ENCODE data around the gene PLCB3. TPM values are rescaled to one million over a fixed set of nuclear protein-coding genes. Genes with fewer than 3 reads are reported as not detected.

The PLCB3 gene
- total and polyA plus RNA-seq, 2 of the 13 experiments (the other 11 are each of a cell fraction or from before 2014, with no cell fraction given): 7.5 to 13.8 TPM

DNA sequence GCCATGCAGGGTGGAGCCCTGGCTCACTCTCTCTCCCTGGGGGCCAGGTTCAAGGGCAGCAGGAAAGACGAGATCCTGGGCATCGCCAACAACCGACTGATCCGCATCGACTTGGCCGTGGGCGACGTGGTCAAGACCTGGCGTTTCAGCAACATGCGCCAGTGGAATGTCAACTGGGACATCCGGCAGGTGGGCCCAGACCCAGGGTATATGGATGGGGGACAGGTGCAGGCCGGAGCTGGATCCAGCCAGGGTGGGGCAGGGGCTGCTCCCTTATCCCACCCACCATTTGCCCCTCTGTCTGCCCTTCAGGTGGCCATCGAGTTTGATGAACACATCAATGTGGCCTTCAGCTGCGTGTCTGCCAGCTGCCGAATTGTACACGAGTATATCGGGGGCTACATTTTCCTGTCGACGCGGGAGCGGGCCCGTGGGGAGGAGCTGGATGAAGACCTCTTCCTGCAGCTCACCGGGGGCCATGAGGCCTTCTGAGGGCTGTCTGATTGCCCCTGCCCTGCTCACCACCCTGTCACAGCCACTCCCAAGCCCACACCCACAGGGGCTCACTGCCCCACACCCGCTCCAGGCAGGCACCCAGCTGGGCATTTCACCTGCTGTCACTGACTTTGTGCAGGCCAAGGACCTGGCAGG, 28.2 kb upstream of the PLCB3 start:
- H3K9me3 ChIP-seq (ENCODE audit: low read length): no peaks in the 10 kb centered on the region
- BruUV-seq (replicated peaks): no TSS peak
- CTCF ChIA-PET (ENCODE audit: low intra/inter-chr PET ratio, low total read pairs): no interaction called here

More for the DNA sequence above, 28.2 kb upstream of the PLCB3 start:
- peaks cover 42% of the 10 kb centered on the region for H3K4me1 ChIP-seq (ENCODE audit: insufficient read depth, low read length)
- POLR2A ChIA-PET: interaction anchor here (1.0 to 1.7 kb wide), 2 partner anchors 38 to 95 kb away, joined by 3 to 5 read pairs; partner anchors contain the start of genes PRDX5, STIP1 and TRMT112
- no peak for ATAC-seq
- intact Hi-C loops (cut with micrococcal nuclease; ENCODE audit: unreplicated experiment): no loop called here
- H3K4me3 ChIP-seq (replicated peaks in 1 of 3; ENCODE audit: insufficient read depth in 1 of 3, low read depth in 2 of 3, low read length in 3 of 3): no peak overlapping the region
- no peak overlapping the region for H3K27ac ChIP-seq (ENCODE audit: extremely low read length, insufficient read depth, low read length)
- DNase-seq (ENCODE audit: low spot score): no peak
- no peaks in the 10 kb centered on the region for H3K27me3 ChIP-seq (ENCODE audit: control insufficient read depth in 1 of 2, insufficient read depth in 2 of 2, low read length in 2 of 2)
- TF ChIP-seq MYPOP (CRISPR knock-in tag; IDR thresholded peaks at IDR 0.05): no peak
- no peak for TF ChIP-seq BORCS8-MEF2B (CRISPR knock-in tag; IDR thresholded peaks at IDR 0.05)
- TF ChIP-seq MXD4 (CRISPR knock-in tag; IDR thresholded peaks at IDR 0.05): no peak
- TF ChIP-seq ELF1 (CRISPR knock-in tag; IDR thresholded peaks at IDR 0.05): no peak
- TF ChIP-seq AGO2 (optimal IDR thresholded peaks at IDR 0.05; ENCODE audit: low read depth, low read length): peak; percentile 84
- no peak for TF ChIP-seq ARID2 (CRISPR knock-in tag; IDR thresholded peaks at IDR 0.05; ENCODE audit: borderline replicate concordance)
- TF ChIP-seq ZNF562 (CRISPR knock-in tag; IDR thresholded peaks at IDR 0.05; ENCODE audit: borderline replicate concordance): no peak
- no peak for TF ChIP-seq HDAC6 (IDR thresholded peaks at IDR 0.05; ENCODE audit: low read depth, low read length)
- TF ChIP-seq RBFOX2 (IDR thresholded peaks at IDR 0.05; ENCODE audit: low read depth, low read length): peak; percentile 41
- no peak for TF ChIP-seq NFIC (IDR thresholded peaks at IDR 0.05; ENCODE audit: low read length)
- TF ChIP-seq ZNF687 (CRISPR knock-in tag; IDR thresholded peaks at IDR 0.05): peak; percentile 30; the same call in 1 of the 2 replicates
- no peak for TF ChIP-seq MED13 (CRISPR knock-in tag; IDR thresholded peaks at IDR 0.05)
- TF ChIP-seq ZBTB38 (CRISPR knock-in tag; IDR thresholded peaks at IDR 0.05): peak; percentile 56; the same call in 1 of the 2 replicates
- H3K4me2 ChIP-seq (ENCODE audit: low read depth, low read length): no peak overlapping the region
- H2AFZ ChIP-seq (ENCODE audit: low read length): no peak overlapping the region
- H4K20me1 ChIP-seq (ENCODE audit: insufficient read depth, low read length): no peaks in the 10 kb centered on the region
- in situ Hi-C loops (cut with HindIII; ENCODE audit: extremely low pct_ligation_motif_present, low pct_unique_long_range_greater_than_20kb): no loop called here
- H3K79me2 ChIP-seq (ENCODE audit: insufficient read depth, low read length): no peaks in the 10 kb centered on the region
- no peak overlapping the region for H3K9ac ChIP-seq (ENCODE audit: insufficient read depth, low read depth, low read length)
- WGBS (ENCODE audit: low lambda C conversion rate): 91% methylated on average over 19 of the region's 24 CpGs
- no peak for FAIRE-seq
- H3K36me3 ChIP-seq (replicated peaks in 1 of 2; ENCODE audit: control insufficient read depth in 1 of 2, insufficient read depth in 2 of 2, low read length in 2 of 2): peaks cover 0 to 3% of the 10 kb centered on the region in 2 experiments; a peak in 2 of 5 replicates
